HG03159 (cell line): Measurements from ENCODE around the gene PDK4.
"Not testable (repeated sequence)": the region's sequence is repeated elsewhere in the genome, so short reads cannot be mapped to it uniquely, and the experiment has no call there.

Experiments used
- ATAC-seq: cut with Tn5 transposase; IDR thresholded peaks from one replicate; pipeline ENCODE4 v1.9.1; 2021; ENCODE audit warnings: mild to moderate bottlenecking, moderate library complexity; ENCODE audit not compliant: unreplicated experiment

Gene PDK4

DNA sequence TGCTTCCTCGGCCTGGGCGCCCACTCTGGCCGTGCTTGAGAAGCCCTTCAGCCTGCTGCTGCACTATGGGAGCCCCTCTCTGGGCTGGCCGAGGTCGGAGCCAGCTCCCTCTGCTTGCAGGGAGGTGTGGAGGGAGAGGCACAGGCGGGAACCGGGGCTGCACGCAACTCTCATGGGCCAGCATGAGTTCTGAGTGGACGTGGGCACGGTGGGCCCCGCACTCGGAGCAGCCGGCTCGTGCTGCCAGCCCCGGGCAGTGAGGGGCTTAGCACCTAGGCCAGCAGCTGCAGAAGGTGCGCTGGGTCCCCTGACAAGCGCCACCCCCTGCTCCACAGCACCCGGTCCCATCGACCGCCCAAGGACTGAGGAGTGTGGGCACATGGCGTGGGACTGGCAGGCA lies 9.0 kb upstream of the PDK4 start:
- no peak for ATAC-seq

DNA sequence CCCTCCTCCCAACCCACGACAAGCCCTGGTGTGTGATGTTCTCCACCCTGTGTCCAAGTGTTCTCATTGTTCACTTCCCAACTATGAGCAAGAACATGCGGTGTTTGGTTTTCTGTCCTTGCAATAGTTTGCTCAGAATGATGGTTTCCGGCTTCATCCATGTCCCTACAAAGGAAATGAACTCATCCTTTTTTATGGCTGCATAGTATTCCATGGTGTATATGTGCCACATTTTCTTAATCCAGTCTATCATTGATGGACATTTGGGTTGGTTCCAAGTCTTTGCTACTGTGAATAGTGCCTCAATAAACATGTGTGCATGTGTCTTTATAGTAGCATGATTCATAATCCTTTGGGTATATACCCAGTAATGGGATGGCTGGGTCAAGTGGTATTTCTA lies 8.5 kb upstream of the PDK4 start:
- ATAC-seq, result not testable (repeated sequence)

DNA sequence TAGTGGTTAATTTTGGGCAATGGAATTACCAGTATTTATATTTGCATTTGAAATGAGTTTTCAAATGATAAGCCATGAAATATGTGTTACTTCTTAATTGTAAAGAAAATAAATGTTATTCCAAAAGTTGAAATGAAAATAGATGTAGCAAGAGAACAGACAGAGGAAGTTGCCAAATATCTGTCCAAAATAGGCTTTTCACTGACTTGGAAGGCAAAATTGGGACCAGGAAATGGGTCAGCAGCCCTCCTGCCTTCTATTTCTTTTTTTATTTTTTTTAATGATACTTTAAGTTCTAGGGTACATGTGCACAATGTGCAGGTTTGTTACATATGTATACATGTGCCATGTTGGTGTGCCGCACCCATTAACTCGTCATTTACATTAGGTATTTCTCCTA lies 8.1 kb upstream of the PDK4 start:
- ATAC-seq, result not testable (repeated sequence)

DNA sequence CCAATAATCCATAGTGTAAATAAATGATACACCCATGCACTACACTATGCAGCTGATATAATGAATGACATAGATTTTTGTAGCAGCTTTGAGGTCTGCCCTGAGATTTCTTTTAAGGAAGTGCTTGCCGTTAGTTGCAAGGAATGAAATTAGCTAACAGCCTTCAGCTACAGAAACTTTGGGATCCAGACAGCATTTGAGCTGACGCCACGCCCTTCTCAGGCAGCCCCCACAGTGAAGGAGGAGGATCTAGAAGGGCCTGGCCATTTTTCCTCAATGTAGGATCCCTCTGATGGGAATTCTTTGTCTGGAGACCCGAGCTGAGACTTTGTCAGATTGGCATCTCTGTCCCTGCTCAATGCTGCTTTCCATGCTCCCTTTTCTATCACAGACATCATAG lies 6.1 kb upstream of the PDK4 start:
- no peak for ATAC-seq

DNA sequence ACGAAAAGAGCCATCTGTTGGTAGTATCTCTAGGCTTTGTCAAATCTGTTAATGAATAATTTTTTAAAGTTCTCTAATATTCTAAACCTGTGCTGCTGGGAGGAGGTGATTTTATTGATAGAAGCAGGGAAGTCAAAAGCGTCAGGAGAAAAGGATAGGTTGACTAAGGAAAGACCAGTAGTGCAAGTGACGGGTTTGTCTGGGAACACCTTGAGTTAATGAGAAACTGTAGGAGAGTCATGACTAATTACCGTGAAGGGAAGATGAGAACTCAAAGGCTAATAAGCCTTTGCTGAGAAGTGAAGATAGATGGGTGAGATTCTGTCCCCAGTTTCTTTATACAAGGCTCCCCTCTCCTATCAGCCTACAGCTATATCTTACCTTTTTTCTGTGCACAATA lies 5.0 kb upstream of the PDK4 start:
- no peak for ATAC-seq

DNA sequence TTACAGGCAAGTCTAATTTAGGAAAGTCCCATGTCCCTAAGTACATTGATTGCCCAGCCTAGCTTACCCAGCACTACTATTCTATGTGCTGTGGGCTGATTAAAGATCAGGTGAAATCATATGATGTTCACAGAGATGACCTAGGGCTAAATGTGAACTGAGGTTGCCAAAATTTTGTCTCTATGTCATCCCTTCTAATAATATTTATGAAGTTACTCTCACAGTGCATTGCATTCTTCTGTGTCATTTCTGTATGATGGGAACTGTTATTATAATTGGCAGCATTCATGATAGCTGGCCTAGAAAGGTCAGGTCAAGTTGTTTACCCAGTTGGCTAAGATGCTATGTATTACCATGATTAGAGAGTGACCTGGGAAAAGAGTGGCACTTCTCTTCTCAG lies 2.8 kb upstream of the PDK4 start:
- ATAC-seq, result no peak

DNA sequence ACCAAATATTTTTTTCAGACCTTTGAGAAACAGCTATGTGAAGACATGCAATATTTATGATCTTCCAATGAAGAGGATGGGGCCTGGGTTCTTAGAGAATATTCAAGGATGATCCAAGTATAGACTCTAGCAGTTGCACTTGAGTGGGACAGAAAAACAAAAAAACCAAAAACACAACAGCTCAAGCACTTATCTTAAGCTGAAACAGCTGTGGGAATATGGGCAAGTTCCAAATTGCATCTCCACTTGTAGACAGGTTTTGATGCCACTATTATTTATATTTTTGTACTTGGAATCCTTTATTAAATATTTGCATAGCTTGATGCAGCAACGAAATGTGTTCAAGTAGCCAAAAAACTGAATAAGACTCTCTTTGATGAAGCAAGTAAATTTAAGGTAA lies 2.2 kb upstream of the PDK4 start:
- ATAC-seq, result no peak

DNA sequence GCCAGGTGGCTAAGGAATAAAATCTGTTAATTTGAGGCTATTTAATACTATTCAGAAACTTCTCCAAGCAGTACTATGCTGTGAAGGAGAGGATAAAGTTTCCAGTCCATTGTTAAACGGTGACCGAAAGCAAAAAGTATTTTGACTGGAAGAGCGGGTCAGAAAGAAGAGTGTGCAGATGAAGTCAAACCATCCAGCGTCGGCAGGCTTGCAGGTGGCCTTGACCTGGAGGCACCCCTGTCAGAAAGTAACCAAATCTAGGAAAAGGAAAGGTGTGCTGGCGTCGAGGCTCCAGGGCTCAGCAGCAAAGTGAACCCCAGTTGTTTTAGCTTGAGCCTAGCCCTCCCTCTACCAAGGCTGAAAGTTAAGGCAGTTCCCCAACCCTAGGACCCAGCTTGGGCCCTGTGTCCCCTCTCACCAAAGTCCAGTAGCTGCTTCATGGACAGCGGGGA lies 544 bp downstream of the PDK4 start:
- no peak for ATAC-seq

DNA sequence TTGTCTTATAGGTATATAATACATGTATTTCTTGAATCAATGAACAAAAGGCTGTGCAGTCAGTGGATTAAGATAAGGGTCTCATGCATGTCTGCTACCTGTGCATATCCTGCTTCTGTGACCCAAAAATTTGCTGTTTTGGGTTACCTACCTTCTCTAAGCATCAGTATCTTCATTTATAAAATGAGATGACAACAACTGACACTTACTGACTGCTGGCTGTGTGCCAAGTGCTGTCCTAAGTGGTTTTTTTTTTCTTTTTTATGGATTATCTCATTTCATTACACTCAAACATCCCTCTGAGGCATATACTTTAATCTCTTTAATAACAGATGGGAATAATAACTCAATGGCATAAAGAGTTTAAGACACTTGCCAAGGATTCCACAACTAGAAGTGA lies 2.1 kb downstream of the PDK4 start:
- no peak for ATAC-seq

DNA sequence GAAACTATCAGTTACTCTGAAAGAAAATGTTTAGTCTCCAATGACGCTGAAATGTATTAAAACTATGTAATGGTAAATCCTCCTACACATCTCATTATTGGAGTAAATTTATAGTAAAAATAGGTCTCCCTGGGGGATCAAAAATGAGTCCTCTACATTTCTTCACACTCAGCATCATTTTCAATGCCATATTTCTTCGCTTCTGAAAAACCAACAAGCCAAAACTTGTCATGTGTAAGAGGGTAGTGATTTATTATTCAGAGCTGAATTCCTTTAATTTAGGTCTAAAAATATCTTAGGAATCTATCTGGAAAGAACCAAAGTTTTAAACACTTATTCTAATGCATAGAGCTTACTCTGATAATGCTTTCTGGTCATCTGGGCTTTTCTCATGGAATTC lies 3.0 kb downstream of the PDK4 start:
- no peak for ATAC-seq

DNA sequence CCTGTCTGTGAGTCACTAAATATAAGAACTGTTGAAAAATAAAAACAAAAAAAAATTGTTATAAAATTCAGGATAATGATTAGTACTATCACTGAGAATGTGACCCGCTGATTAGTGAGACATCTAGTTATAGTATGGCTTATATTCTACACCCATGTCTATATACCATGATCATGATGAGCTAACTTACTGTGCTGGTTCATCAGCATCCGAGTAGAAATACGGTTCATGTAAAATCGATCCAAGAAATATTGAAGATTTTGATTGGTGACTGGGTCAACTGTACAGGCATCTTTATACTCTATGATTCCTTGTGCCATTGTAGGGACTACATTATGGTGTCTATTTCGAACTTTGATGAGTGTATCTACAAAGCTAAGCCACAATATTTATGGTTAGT lies 3.7 kb downstream of the PDK4 start:
- no peak for ATAC-seq

DNA sequence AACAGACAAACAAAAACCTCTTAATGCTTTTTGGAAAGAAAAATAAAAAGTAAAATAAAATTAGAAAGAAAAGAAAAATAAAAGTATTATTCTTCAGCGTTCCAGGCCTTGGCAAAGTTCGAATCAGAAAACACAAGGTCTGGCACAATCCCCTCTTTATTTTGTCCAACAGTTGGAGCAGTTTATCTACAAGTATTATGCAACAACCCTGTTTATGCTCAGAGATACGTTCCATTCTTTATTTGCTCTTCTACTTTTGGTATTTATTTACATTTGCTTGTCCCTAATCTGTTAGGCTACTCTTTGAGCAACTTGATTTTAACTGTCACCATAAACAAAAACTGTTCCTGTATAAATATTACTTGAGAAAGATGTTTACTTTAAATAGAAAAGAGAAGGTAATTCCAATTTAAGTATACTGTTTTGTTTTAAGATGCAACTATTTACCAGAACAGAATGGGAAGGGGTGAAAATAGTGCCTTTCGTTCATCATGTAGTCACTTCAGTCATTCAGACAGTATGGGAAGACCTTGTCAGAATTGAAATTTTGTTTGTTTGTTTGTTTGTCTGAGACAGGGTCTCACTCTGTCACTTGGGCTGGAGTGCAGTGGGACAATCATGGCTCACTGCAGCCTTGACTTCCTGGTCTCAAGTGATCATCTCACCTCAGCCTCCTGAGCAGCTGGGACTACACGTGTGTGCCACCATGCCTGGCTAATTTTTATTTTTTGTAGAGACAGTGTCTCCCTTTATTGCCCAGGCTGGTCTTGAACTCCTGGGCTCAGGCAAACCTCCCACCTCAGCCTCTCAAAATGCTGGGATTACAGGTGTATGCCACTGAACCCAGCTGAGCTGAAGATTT lies 5.7 kb downstream of the PDK4 start:
- ATAC-seq, result no peak

DNA sequence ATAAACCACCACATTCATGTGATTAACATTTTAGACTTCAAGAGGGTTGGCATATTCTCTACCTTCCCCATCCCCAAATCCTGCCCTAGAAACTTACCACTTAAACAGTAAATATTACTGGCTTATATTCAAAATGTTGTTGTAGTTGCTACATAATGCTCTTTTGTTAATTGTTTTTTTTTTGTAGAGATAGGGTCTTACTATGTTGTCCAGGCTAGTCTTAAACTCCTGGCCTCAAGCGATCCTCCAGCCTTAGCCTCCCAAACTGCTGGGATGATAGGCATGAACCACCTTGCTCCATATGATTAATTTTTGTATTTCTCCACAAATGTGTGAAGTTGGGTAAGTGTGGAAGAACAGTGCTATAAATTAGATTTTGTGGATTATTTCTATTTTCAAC lies 6.5 kb downstream of the PDK4 start:
- ATAC-seq, result no peak

DNA sequence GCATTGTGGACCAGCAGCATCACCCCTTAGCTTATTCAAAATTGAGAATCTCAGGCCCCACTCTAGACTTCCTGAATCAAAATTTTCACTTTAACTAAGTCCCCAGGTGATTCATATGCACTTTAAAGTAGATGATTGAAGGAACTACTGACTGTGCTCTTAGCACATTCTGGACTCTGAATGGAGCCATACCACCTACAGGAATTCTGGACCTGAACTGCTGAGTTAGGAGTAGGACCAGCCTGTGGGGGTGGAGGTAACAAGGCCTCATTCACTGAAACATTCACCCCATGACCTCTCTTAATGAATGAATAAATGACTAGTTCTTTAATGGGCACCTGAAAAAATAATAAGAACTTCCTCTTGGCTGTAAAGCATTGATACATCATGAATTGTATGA lies 7.3 kb downstream of the PDK4 start:
- ATAC-seq, result no peak

DNA sequence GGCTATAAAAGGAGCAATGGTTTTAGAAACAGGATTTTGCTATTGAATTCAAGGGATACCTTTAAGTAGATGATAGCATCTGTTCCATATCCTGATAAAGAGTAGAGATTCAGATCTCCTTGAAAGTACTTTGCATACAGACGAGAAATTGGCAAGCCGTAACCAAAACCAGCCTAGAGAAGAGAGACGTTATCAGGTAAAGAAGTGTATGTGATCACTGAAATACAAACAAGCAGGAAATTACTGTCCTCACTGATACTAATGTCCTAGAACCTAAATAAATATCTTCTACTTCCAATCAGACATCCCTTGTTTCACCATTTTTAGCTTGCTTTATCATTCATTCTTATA lies 9.4 kb downstream of the PDK4 start:
- no peak for ATAC-seq

DNA sequence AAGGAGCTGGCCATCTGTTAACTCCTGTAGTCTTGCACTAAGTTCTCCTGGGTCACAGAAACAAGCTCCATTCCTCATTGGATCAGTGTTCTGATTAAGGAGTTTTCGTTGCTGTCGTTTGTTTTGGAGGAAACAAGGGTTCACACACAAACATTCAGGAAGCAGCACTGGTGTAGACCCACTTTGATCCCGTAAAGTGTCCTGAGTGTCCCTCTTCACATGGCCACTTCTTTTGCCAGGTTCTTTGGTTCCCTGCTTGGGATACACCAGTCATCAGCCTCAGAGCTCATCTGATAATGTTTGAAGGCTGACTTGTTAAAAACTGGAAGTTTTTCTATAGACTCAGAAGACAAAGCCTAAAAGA lies 10.9 kb downstream of the PDK4 start:
- ATAC-seq, result no peak

DNA sequence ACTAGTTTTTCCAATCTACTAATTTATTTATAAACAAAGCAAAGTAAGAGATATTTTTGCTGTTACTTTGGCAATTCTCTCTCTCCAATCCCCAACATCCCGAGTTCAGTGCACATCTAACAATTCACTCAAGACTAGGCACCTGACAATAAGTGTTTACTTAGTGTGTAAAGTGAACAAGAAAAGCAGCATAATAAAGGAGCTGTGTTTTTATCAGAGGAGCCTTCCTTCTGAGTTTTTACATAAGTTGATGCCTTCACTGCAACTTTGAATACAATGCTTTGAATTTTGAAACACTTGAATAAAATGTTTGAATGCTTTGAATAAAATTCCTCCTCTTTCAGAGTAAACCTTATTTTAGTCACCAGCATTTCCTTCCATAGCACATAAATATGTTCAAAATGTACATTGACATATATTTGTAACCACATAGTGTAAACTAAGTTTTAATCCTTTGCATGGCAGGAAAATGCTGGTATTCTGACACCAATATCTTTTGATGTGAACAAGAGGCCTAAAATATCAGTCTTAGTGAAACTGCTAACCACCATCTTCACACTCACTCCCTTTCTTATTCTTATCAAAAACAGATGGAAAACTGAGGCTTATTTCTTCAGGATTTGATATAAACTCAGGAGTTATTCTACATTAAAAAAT lies 11.4 kb downstream of the PDK4 start:
- no peak for ATAC-seq

DNA sequence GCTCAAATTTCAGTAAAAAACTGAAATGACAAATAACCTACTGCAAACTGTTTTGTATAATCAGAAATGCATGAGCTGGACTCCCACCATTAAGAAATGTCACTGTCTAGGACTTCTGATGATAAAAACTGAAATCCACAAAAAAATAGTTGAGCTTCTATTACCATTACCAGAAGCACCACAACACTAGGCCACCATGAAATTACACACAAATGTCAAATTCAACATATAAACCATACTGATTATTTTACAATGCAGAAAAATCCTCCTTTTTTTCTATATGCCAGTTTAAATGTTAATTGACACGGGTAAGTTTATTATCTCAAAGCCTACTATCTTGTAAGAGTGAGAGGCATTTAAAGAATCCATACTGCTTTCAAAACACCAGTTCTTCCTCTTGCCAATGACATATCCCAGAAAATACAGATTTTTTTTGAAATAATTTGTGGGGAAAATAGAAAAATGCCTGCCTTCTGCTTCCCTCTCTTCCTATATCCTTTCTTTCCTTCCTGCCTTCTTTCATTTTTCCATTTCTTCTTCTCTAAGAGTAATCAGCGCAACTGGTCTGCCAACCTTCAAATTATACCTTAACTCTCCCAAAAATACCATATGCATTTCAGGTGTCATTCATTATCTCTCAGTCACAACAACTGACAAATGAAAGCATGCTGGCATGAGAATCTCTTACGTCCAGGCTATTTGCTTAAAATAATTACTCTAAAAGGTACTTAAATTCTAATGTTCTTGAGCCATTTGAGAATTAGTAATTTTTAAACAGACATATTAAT lies 12.3 kb downstream of the PDK4 start:
- no peak for ATAC-seq

DNA sequence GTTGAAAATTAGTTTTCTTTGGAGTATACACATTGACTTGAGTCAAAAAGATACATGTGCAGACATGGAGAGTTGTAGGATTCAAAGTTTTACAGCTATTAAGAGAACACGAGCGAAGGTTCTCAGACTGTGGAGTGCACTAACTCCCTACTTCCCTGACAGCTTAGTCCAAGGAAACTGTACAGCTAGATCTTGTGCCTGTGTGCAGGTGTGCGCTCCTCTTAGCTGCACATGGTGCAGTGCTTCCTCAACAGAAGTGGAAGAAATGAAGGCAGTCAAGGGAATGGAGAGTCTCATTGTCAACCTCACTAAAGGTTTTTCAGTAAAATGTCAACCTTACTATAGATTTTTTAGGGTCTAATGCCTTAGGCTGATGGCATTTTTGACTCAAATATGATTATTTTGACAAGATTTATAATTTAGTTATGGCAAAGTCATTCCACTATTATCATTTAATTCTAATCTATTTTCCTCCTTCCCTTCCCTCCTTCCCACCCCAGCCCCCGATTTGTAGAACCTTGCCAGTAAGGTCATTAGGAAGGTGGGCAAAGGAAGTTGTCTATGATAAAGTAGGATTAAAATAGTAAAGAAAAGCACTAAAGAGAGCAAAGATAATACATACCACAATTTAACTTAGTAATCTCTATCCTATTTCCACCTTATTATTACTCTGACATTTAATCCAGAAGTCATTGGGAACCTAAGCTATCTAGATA lies 13.6 kb downstream of the PDK4 start:
- no peak for ATAC-seq

DNA sequence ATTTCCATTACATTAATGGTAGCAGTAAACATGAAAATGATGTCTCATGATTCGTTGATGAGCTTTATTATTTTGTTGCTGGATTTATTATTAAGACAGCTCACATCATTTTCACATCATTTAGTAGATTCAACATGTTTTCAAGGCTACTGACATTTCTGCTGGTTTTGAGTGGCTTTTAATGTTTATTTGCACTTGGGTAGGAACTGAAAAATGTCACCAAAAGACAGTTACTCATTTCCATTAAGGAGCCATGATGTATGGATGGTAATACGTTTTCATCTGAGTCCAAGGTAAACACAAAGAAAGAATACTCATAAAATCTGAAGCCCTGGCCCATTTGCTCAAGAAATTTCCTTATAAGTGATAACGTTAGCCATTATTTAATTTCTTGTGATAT lies 14.8 kb downstream of the PDK4 start:
- no peak for ATAC-seq

DNA sequence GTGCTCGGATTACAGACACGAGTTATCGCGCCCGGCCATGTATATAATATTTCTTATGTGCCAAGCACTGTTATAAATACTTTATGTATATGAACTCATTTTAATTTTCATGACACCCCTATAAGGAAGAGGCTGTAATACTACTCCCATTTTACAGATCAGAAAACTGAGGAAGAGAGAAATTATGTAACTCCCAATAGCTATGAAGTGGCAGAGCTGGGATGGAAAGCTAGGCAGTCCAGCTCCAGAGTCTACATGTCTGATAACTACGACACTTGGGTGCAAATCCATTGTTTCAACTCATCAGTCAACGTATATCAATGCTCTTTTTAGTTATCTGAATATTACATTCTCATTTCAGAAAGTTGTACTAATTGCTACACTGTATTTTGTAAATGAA lies 17.0 kb downstream of the PDK4 start:
- no peak for ATAC-seq
